Thymus (tissue), 11 donors: Measurements from ENCODE around the gene EIF1. TPM values are rescaled to one million over a fixed set of nuclear protein-coding genes. Genes with fewer than 3 reads are reported as not detected.
A peak's percentile ranks its signal among the peaks of the same experiment; 100 is the strongest.
"Not testable (repeated sequence)": the region's sequence is repeated elsewhere in the genome, so short reads cannot be mapped to it uniquely, and the experiment has no call there.

Source experiments
- DNase-seq, 9 donors: peaks; one replicate each; pipeline ENCODE4 v3.0.0-alpha.2; 2013; ENCODE audit warnings: low spot score in 9 of 9, low read depth in 6 of 9, missing footprints in 1 of 9
- H3K27ac ChIP-seq, 2 donors: one replicate each; pipeline ENCODE4 v1.5.1; 2013; ENCODE audit warnings: control low read depth in 1 of 2, low read depth in 1 of 2, low read length in 1 of 2, mild to moderate bottlenecking in 1 of 2, moderate library complexity in 1 of 2
- H3K27me3 ChIP-seq, 2 donors: one replicate each; pipeline ENCODE4 v1.5.1; 2013; ENCODE audit warnings: low read length in 1 of 2; ENCODE audit not compliant: control insufficient read depth in 2 of 2, insufficient read depth in 1 of 2
- H3K36me3 ChIP-seq, 2 donors: one replicate each; pipeline ENCODE4 v1.5.1; 2013; ENCODE audit warnings: low read length in 1 of 2, mild to moderate bottlenecking in 1 of 2, moderate library complexity in 1 of 2; ENCODE audit not compliant: control insufficient read depth in 2 of 2, insufficient read depth in 2 of 2
- H3K4me1 ChIP-seq, 2 donors: one replicate each; pipeline ENCODE4 v1.5.1; 2013; ENCODE audit warnings: low read length in 2 of 2; ENCODE audit not compliant: control insufficient read depth in 2 of 2, insufficient read depth in 2 of 2
- H3K4me3 ChIP-seq, 2 donors: one replicate each; pipeline ENCODE4 v1.5.1; 2013; ENCODE audit warnings: low read length in 2 of 2, control low read depth in 1 of 2, mild to moderate bottlenecking in 1 of 2
- H3K9me3 ChIP-seq, 2 donors: one replicate each; pipeline ENCODE4 v1.5.1; 2013; ENCODE audit warnings: low read length in 1 of 2, mild to moderate bottlenecking in 1 of 2; ENCODE audit not compliant: control insufficient read depth in 2 of 2, insufficient read depth in 1 of 2
- WGBS: extraction: QIAGEN DNeasy Blood & Tissue Kit; methylation state at CpG from one replicate; pipeline ENCODE4 v1.1.7; 2013; 5-methylcytosine and 5-hydroxymethylcytosine counted together
- polyA plus RNA-seq: library from polyadenylated mRNA; stranded (reverse); fragments of 200-250 nt; gene quantifications from one replicate; pipeline ENCODE4 v1.2.3, GENCODE V29; 2013
- total RNA-seq: library from RNA; stranded (reverse); fragments of 120-200 nt; gene quantifications from one replicate; pipeline ENCODE4 v1.2.4, GENCODE V29; 2013
- donor health status: healthy.

The EIF1 gene
- total and polyA plus RNA-seq, 2 donors: 145 to 1,051 TPM

DNA sequence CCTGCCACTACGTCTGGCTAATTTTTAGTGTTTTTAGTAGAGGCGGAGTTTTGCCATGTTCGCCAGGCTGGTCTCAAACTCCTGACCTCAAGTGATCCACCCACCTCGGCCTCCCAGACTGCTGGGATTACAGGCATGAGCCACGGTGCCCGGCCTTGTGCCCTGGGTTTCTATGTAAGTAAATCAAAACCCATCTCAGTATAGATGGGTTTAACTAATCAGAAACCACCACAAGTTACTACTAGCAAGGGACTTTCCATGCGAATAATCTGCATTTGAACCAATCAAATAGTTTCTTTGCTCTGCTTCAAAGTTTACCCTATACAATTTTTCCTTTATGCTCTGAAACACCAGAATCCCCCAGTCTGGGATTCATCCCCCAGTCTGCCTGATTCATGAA, 16.5 kb upstream of the EIF1 start:
- no peak for DNase-seq
- Histone ChIP-seq H3K27ac (no peak overlapping the region), H3K4me1 (peaks cover 0 to 13% of the 10 kb centered on the region in 2 donors), H3K36me3 (no peaks in the 10 kb centered on the region), H3K27me3 (peaks cover 0 to 6% of the 10 kb centered on the region in 2 donors), H3K9me3 (no peaks in the 10 kb centered on the region), H3K4me3 (no peak overlapping the region)
- WGBS: 96% methylated on average over 7 of the region's 7 CpGs

DNA sequence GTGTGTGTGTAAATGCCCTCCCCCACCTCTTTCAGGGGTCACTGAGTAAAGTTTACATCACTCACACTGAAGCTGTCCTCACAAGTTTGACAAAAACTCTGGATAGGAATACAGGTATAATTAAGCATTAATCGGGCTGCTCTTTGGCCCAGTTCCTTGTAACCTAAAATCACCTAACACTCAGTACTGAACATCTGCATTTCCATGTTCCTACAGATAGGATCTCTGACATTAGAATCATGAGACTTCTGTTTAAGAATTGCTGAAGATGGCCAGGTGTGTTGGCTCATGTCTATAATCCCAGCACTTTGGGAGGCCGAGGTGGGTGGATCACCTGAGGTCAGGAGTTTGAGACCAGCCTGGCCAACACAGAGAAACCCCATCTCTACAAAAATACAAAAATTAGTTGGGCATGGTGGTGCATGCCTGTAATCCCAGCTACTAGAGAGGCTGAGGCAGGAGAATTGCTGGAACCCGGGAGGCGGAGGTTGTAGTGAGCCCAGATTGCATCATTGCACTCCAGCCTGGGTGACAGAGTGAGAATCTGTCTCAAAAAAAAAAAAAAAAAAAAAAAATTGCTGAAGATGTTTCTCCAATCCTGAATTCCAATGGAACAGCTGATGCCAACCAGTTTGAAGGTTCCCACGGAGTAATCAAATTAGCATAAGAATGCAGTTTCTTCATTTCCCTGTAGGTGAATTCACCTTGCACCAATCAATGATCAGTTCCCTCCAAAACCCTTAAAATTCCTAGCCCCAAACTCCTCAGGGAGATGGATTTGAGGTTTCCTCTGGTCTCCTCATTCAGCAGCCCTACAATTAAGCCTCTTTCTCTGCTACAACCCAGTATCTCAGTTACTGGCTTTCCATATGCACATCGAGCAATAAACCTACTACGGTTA, 13.3 kb upstream of the EIF1 start:
- not testable (repeated sequence) for H3K4me3 ChIP-seq, H3K36me3 ChIP-seq, DNase-seq, H3K27me3 ChIP-seq, H3K9me3 ChIP-seq
- peaks cover 0 to 14% of the 10 kb centered on the region in 2 donors for H3K4me1 ChIP-seq
- peak overlapping the region in 1 of 2 donors; percentile 55 for H3K27ac ChIP-seq
- 94% methylated on average over 7 of the region's 7 CpGs for WGBS

DNA sequence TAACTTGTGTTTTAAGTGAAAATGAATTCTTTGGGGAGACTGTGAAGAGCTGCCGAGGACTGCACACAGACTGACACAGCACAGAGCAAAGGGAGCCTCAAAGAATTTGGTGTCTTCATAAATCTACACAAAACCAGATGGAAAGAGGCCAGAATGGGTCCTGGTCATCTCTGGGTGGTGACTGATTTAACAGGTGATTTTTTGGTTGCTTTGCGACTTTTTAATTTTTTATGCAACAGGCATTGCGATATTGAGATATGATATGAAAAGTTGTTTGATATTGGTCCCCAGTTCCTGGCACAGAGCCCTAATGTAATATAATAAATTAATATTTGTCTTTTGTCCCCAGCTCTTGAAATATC, 12.6 kb upstream of the EIF1 start:
- Histone ChIP-seq H3K27me3 (no peaks in the 10 kb centered on the region), H3K36me3 (no peaks in the 10 kb centered on the region), H3K27ac (peak overlapping the region in 1 of 2 donors; percentile 55), H3K4me3 (no peak overlapping the region), H3K9me3 (no peaks in the 10 kb centered on the region), H3K4me1 (peaks cover 0 to 14% of the 10 kb centered on the region in 2 donors)
- no peak for DNase-seq
- WGBS: 93% methylated on average over 3 of the region's 3 CpGs

DNA sequence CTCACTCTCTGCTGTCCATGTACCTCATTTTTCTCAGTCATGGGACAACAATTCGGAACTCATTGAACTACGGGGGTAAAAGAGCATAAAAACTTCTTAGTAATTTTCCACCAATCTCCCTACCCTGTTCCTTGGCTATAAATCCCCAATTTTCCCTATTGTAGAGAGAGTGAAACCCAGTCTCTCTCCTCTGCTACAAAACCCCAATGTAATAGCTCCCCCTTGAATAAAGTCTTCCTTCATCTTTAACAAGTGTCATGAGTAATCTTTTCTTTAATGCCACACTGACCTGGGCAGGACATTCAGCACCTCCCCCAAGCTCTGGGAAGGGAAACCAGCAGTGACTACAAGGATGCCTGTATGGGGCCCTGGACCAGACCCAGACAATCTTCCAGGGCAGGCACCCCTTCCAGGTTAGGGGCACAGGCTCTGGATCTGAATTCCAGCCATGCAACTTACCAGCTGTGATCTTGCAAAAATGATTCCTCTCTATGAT, 10.2 kb upstream of the EIF1 start:
- Histone ChIP-seq H3K27ac (peak overlapping the region; percentile 74 to 79), H3K4me1 (peaks cover 0 to 26% of the 10 kb centered on the region in 2 donors), H3K4me3 (peak overlapping the region; percentile 22 to 31), H3K27me3 (no peaks in the 10 kb centered on the region), H3K9me3 (no peaks in the 10 kb centered on the region), H3K36me3 (no peaks in the 10 kb centered on the region)
- DNase-seq: no peak
- WGBS: 96% methylated on average over 2 of the region's 2 CpGs

DNA sequence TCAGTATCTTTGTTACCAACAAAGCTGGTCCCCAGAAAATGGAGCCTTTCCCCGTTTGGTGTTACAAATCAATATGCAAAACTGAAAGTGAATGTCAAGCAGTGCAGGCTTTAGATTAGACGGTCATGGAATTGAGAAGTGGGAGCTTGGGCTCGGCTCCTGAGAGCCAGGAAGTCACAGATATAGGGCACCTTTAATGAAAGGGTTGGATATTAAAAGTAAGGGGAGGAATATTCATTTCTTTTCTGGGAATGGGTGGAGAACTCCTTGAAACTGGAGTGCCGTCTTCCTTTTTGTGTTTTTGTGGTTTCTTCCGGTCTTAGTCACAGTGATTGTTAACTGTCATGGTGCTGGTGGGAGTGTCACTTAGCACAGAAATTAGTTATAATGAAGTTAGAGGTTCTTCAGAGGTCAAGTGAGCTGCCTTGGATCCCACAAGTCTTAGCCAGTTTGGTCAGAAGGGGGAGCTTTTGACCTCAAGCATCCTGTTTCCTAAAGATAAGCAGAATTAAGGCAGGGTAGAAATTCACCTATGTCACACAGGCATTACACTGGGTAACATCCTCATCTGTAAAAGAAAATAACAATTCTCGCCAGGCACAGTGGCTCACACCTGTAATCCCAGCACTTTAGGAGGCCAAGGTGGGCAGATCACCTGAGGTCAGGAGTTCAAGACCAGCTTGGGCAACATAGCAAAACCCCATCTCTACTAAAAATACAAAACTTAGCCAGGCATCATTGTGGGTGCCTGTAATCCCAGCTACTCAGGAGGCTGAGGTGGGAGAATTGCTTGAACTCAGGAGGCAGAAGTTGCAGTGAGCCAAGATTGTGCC, 9.6 kb upstream of the EIF1 start:
- no peaks in the 10 kb centered on the region for H3K36me3 ChIP-seq
- no peaks in the 10 kb centered on the region for H3K9me3 ChIP-seq
- peak overlapping the region; percentile 74 to 79 for H3K27ac ChIP-seq
- 6% methylated on average over 6 of the region's 6 CpGs for WGBS
- peaks cover 0 to 26% of the 10 kb centered on the region in 2 donors for H3K4me1 ChIP-seq
- DNase-seq: peak in 3 of 9 donors; percentile 18 to 62 (median 31)
- no peaks in the 10 kb centered on the region for H3K27me3 ChIP-seq
- H3K4me3 ChIP-seq: peak overlapping the region; percentile 22 to 31

GRCh38 chr17:41679740-41680425, 8.8 kb upstream of the EIF1 start:
- Histone ChIP-seq H3K36me3 (no peaks in the 10 kb centered on the region), H3K27ac (no peak overlapping the region), H3K4me1 (peaks cover 0 to 26% of the 10 kb centered on the region in 2 donors), H3K4me3 (no peak overlapping the region), H3K27me3 (no peaks in the 10 kb centered on the region), H3K9me3 (no peaks in the 10 kb centered on the region)
- DNase-seq: no peak
- 96% methylated on average over 5 of the region's 5 CpGs for WGBS

DNA sequence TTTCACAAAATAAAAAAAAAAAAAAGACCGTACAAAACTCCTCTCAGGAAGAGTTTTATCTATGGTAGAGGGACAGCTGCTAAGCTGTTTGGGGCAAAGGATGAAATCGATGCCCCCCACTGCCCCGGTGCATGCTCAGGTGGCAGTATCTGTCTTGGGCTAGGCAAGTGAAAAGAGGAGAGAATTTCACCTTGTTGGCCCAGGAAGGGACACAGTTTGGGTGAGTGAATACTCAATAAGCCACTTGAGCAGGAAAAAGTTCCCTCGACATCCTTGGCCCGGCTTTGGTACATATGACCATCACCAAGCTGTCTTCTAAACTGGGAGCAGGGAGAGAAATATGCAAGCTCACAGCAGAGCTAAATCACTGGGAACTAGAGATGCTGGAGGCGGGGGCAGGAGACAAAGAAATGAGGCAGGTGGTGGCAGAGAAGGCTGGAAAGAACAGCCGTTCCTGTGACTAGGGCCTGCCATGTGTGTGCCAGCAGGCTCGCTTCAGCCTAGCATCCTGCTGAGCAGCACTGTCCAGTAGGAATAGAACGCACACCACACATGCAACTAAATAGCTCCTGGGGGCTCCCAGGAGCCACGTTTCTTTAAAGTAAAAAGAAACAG, 8.2 kb upstream of the EIF1 start:
- Histone ChIP-seq H3K4me3 (no peak overlapping the region), H3K4me1 (peaks cover 0 to 26% of the 10 kb centered on the region in 2 donors), H3K9me3 (no peaks in the 10 kb centered on the region), H3K27ac (no peak overlapping the region), H3K36me3 (no peaks in the 10 kb centered on the region), H3K27me3 (no peaks in the 10 kb centered on the region)
- DNase-seq: no peak
- 94% methylated on average over 10 of the region's 10 CpGs for WGBS

DNA sequence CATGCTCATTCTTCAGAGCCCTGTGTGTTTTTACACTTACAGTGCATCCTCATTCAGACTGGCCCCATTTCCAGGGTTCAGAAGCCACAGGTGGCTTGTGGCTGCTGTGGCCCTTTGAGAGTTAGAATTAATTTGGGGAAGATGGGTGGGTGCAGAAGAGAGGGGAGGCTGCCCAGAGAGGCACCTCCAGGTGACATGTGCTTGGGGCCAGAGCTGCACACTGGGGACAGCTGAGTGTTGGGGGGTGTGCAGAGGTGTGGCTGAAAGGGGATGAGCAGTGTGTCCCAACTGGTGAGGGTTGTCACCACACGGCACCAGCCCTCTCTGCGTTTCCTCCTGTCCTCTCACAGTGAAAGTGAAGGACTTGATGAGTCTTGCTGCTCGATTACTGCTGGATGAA, 6.9 kb upstream of the EIF1 start:
- no peak for DNase-seq
- H3K9me3 ChIP-seq: no peaks in the 10 kb centered on the region
- H3K36me3 ChIP-seq: no peaks in the 10 kb centered on the region
- H3K27me3 ChIP-seq: no peaks in the 10 kb centered on the region
- no peak overlapping the region for H3K4me3 ChIP-seq
- peaks cover 0 to 23% of the 10 kb centered on the region in 2 donors for H3K4me1 ChIP-seq
- H3K27ac ChIP-seq: no peak overlapping the region
- WGBS: 71% methylated on average over 3 of the region's 3 CpGs
